GM21367 (cell line): ENCODE data around the gene FBXW7.
A peak's percentile ranks its signal among the peaks of the same experiment; 100 is the strongest.

ENCODE experiments used
- ATAC-seq: cut with Tn5 transposase; IDR thresholded peaks from one replicate; pipeline ENCODE4 v1.9.1; 2021; ENCODE audit not compliant: unreplicated experiment

FBXW7 gene

DNA sequence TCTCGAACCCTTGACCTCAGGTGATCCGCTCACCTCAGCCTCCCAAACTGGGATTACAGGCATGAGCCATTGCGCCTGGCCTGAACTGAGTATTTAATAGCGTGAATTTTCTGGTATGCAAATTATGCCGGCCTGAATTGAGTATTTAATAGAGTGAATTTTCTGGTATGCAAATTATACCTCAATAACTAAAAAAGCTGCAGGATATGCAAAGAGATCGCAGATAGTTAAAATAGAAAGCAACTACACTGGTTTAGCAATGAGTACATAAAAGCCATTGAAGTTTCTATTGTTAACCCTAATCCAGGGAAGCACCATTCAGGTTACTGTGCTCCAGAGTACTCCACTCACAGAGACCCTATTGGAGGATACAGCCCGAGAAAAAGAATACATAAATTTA is 22.8 kb downstream of the FBXW7 start:
- no peak for ATAC-seq

DNA sequence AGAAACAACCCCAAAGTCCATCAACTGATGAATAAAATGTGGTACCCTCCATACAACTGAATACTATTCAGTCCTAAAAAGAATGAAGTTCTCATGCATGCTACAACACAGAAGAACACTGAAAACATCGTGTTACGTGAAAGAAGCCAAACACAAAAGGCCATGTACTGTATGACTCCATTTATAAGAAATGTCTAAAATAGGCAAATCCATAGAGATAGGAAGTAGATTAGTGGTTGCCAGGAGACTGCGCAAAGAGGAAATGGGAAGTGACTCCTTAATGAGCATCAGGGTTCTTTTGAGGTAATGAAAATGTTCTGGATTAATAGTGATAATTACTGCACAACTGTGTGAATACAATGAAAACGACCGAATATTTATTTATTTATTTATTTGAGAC is 23.4 kb downstream of the FBXW7 start:
- no peak for ATAC-seq

DNA sequence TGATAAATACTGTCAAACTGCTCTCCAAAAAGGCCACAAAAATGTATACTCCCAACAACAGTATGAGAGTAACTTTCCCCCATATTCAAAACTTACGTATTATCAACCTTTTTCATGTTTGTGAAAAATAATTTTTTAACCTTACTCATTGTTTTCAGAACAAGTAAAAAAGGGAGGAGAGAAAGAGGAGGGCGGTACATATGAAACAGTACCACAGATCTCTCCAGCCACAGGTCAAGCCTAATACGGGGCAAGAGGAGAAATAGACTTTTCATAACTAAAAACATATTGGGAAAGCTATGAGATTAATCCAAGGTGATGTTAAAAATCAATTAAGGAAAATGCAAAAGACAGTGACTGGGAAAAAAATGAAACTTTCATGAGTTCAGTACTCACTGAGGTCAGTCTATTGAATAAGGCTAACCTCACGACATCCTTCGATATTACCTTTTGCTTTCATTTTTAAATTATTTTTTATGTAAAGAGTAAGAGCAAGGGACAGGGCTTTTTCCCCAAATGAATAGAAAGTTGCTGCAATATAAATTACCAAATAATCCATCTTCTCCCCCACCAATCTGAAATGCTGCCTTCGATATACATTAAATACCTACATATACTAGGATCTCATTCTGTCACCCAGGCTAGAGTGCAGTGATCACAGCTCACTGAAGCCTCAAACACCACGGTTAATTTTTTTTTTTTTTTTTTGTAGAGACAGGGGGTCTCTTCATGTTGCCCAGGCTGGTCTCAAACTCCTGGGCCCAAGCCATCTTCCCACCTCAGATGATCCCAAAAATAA is 25.3 kb downstream of the FBXW7 start:
- ATAC-seq, result peak; percentile 43

DNA sequence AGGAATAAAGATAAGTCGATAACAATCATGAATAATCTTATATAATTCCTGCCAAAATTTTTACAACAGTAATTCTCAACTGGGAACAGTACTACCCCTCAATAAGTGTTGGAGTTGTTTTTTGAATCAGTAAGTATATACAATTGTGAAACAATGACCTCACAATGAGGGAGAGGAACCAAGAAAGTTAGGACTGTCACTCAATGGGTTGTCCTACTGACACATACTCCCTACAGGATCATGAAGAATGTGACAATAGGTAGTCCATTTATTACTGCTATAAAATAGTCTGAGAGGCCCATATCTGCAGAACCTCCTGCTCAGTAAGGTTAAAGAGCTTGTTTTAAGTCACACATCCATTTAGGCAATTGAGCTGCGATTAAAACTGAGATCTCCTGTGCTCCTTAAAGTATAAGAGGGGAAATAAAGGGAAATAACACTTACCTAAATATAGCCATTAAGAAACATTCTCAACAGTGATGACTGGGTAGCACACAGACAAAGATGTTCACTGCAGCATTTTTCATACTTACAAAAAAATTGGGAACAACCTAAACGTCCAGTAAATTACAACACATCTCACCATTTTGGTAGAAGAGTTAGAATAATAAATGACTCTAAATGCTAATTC is 26.2 kb downstream of the FBXW7 start:
- no peak for ATAC-seq

DNA sequence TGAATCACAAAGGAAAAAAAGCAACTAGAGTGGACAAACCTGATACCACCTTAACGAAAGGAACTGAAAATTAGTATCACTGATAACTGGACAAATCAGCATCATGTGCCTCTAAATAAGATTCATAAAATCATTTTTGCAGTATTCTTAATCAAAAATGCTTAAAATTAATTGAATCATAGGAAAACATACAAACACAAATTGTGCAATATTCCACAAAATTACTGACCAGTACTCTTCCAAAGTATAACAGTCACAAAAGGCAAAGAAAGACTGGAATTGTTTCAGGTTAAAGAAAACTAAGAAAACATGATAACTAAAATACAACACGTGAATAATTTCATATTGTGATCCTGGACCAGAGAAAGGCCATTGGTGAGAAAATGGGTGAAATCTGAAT is 27.1 kb downstream of the FBXW7 start:
- ATAC-seq, result no peak

DNA sequence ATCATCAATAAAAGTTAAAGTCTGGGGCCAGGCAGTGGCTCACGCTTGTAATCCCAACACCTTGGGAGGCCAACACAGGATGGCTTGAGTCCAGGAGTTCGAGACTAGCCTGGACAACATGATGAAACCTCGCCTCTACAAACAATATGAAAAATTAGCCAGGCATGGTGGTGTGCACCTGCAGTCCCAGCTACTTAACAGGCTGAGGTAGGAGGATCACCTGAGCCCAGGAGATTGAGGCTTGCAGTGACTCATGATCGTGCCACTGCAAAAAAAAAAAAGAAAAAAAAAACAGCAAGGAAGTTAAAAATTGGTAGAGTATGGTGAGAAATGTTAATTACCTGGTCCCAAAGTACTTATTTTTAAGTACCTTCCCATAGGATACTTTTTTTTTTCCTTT is 27.5 kb downstream of the FBXW7 start:
- ATAC-seq, result no peak

DNA sequence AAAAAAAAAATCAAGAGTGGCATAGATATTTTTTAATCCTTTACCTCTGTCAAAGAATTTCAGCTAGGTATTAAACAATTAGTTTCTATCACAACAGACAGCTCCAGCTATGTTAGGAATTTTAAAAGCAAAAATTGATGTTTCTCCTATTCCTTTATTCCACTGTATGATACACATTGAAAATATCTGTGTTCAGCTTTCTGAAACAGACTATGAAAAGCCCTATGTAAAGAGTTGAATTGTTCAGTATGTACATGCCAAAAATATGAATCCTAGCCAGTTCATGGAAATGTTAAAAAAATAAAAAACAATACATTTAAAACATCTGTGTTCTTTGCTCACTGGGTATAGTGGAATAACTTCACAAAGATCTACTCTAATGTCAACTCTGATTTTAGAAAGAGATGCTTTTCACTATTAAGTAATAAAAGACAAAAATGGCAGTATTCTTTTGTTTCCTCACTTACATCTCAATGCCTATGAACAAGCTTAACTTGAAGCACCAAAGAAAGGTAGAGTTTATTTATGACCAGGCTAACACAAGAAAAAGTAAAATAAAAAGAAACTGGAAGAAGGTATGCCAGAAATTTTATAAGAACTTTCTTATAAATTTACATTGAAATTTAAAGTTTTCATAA is 32.1 kb downstream of the FBXW7 start:
- no peak for ATAC-seq

DNA sequence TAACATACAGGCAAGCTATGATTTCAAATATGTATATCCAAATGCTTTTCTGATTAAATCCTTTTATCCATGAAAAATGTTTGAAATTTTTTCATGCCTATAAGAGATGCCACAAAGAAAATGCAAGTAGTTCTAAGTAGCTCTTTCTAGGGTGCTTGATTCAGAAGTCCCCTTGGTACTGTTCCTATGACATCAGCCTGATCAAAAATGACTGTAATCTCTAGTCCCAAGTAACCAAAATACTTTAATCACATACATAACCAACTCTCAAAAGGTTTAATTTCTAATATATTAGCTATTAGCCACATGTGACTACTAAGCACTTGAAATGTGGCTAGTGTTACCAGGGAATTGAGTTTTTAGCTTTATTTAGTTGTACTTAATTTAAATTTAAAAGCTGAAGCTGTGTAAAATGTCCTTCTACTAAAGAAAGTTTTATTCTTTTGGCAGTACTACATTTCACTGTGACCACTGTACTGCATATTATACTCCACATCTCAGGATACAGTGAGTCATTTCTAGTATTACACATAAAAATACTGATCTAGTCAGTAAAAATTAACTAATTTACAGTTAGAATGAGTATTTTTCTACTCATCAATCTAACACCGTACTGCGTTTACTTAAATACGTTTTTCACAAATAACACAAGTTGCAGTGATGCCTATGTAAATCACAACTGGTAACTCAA is 33.9 kb downstream of the FBXW7 start:
- ATAC-seq, result no peak

DNA sequence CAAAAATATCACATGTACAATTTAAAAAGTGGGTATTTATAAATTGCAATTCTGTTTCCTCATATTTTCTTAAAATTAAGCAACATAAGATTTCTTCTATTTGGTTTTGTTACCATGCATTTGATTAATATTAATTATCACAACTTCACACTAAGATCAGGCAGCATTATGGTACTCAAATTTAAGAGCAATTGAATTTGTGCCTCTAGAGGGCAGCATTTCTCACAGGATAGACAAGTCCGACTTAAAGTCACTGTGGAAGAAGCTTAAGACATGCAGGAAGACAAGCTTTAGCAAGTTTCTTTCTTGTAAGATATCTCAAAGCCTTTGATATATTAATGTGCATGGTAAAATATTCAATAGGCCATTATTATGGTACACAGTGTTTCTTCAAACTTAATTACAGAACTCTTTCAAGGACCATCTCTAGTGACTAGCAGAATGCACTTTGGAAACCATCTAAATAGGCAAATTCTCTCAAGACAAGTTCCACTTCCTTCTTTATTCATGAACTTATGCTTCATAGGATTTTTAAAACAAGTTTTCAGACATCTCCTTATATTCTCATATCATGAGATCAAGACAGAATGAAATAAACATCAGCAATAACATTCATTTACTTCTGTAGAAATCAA is 35.0 kb downstream of the FBXW7 start:
- peak; percentile 61 for ATAC-seq

DNA sequence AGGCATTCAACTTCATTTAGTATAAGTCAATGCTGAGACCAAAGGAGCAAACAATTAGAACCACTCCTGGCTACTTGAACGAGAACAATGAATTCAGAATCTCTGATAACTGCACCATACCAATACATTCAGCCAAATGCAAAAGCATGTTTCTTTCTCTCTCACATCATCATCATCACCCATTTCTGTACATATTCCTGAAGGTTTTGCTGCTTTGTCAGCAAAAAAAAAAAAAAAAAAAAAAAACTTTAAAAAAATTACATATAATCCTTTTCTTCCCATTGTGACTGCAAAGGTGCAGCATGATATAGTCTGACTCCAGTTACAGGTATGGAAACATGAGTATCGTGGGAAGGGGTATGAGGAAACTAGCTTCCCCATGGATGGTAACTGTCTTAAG is 35.6 kb downstream of the FBXW7 start:
- no peak for ATAC-seq

DNA sequence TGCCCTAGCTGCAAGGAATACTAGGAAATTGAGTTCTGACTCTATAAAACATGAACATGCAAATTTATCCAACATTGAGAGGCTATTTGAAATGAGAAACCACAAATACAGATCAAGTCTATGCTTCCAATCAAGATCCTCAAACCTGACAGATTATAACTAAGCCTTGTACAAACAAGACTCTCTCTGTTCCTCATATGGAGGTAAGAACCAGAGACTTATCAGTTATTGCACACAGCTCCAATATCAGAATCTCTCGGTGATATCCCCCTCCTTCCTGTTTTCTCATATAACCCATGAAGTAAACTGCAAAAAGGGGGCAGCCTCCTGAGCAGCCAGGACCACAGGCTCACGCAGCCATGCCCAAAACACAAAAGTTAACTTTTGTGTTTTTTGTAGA is 36.5 kb downstream of the FBXW7 start:
- no peak for ATAC-seq

DNA sequence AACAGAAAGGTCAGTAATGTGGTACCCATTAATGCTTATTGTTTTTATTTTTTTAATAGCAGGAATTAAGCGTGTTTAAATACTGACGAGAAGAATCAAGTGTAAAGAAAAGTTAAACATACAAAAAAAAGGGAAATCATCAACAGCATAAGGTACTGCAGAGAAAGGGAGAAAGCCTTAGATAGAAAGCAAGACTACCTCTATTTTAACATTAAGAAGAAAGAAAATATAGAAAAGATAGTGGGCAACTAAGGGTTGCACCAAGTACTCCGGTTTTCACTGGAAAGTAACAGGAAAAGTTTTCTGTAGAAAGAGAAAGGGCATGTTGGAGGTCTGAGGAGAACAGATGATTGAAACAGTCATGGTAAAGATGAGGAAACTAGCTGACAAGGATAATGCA is 41.9 kb downstream of the FBXW7 start:
- no peak for ATAC-seq

DNA sequence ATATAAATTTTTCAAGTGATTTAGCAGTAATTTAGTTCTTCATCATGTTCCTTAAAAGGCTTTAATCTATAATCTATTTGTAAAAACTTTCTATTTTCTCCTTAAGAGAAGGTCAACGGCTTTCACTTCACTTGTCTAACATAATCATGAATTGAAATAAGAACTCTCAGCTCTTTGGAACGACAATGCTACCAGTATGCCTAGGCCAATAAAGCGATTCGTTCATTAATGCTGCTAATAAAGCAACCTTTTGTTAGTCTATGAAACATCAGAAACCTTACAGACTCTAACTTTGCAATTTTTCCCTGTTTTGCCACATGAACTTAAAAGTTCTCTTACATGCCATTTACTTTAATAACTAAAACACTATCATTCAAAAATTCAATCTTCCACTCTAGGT is 47.6 kb downstream of the FBXW7 start:
- ATAC-seq, result no peak

DNA sequence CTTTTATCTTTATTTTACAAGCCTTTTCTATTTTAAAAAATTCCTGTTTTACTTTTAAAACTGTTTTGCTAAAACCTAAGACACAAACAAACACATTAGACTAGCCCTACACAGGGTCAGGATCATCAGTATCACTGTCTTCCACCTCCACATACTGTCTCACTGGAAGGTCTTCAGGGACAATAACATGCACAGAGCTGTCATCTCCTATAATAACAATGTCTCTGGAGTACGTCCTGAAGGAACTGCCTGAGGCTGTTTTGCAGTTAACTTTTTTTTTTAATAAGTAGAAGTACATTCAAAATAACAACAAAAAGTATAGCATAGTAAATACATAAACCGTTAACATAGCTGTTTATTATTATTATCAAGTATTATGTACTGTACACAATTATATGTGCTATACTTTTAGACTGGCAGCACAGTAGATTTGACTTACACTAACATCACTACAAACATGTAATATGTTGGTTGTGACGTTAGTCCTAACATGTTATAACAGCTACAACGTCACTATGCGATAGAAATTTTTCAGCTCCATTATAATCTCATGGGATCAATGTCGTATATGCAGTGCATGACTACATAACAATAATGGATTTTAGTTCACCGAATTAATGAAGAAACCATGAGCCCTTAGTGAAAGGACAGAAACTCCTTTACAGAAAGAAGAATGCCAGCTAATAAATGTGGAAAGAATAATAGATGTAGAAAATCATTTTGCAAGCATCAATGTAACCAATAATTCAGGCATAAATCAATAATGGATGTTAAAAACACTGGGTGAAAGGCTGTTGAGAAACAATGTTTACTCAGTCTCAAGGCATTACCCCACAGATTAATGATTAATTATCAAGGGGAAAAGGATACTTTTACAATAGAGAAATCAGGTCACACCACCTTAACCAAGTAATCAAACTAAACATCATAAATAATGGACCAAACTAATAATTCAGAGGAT is 49.2 kb downstream of the FBXW7 start:
- no peak for ATAC-seq

DNA sequence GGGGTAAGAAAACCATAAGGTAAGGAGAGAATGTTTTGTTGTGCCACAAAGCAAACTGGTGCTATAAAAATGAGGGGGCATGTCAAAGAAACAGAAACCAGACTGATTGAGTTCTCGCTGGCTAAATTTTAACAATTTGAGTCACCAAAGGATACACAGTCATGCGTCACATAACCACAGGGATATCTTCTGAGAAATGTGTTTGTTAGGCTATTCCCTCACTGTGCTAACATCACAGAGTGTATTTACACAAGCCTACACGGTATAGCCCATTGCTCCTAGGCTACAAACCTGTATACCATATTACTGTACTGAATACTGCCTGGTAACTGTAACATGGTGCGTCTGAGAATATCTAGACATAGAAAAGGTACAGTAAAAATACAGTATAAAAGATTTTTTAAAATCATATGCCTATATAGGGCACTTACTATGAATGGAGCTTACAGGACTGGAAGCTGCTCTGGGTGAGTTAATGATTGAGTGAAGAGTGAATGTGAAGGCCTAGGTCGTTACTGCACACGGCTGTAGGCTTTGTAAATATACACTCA is 50.1 kb downstream of the FBXW7 start:
- ATAC-seq, result peak; percentile 97

DNA sequence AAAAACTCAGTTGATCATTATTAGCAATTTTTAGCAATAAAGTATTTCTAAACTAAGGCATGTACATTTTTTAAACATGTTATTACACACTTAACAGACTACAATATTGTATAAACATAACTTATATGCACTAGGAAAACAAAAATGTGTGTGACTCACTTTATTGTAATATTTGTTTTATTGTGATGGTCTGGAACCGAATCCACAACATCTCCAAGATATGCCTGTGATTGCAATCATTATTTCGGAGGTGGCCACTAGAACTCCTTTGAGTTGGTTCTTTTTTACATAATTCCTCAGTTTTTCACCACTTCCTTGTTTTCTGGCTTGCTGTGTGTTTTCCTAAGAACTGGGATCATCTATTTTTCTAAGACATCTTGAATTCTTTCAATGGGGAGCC is 53.7 kb downstream of the FBXW7 start:
- no peak for ATAC-seq

DNA sequence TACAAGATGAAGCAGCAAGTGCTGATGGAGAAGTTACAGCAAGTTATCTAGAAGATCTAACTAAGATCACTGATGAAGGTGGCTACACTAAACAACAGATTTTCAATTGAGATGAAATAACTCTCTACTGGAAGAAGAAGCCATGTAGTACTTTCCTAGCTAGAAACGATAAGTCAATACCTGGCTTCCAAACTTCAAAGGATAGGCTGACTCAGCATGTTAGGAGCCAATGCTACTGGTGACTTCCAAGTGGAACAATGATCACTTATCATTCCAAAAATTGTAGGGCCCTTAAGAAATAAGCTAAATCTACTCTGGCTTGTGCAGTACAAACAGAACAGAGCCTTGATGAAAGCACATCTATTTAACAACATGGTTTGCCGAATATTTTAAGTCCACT is 55.0 kb downstream of the FBXW7 start:
- ATAC-seq, result no peak

DNA sequence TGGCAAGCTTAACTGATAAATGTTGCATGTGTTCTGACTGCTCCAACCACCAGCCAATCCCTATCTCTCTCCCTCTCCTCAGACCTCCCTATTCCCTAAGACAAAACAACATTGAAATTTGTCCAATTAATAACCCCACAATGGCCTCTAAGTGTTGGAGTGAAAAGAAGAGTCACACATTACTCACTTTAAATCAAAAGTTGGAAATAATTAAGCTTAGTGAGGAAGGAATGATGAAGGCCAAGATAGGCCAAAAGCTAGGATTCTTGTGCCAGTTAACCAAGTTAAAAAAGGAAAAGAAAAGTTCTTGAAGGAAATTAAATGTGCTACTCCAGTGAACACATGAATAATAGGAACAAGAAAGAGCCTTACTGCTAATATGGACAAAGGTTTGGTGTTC is 55.6 kb downstream of the FBXW7 start:
- ATAC-seq, result no peak

DNA sequence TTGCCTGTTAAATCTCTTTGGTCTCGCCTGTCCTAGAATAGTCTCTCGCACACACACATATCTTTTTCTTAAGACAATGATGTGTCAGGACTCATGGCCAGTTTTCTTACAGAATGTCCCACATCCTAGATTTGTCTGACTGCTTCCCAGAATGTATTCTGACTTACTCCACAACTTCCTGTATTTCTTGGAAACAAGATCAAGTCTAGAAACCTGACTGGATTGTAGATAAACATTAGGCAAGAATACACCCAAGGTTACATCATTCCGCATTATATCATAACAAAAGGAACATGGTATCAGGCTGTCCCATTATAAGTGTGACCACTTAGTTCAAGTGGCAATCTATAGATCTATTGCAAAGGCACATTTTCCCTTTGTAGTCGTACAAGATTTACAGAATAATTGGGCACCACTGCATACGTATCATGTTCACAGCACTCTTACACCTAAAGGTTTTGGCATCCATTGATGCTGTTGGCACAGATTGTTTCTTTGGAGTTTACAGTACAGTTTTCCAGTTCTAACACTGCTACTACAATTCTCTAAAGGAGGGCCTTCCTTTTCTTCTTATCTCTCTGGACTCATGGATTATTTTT is 56.4 kb downstream of the FBXW7 start:
- no peak for ATAC-seq
